ENCODE results near the gene ELMO1. TPM values are rescaled to one million over a fixed set of nuclear protein-coding genes. Genes with fewer than 3 reads are reported as not detected.

ELMO1 gene
- total and polyA plus RNA-seq, 10 donors, result 26.0 to 494 (median 201) TPM

- H3K27ac ChIP-seq, result no peak overlapping the region
- no peak for DNase-seq
- intact Hi-C loops (cut with DNase I; ENCODE audit: low total_unique reads), result no loop called here
- WGBS, 5 donors, result 57 to 72% (median 66%) methylated on average over 3 of the region's 3 CpGs
- H3K4me3 ChIP-seq, result no peak overlapping the region
- peaks cover 0 to 93% (median 13%) of the 10 kb centered on the region in 6 donors for H3K36me3 ChIP-seq
- no peaks in the 10 kb centered on the region for H3K27me3 ChIP-seq (replicated peaks in 1 of 7)
- H3K9me3 ChIP-seq, result no peaks in the 10 kb centered on the region
- TF ChIP-seq POLR2A (IDR thresholded peaks at IDR 0.05) (no peak), CTCF (IDR thresholded peaks at IDR 0.05 in 8 of 11, conservative IDR thresholded peaks at IDR 0.05 in 3 of 11) (no peak), POLR2AphosphoS5 (IDR thresholded peaks at IDR 0.05) (no peak)
- peaks cover 0 to 8% (median 1%) of the 10 kb centered on the region in 6 donors for H3K4me1 ChIP-seq
Observed at GRCh38 chr7:37176079-37176478, 272.6 kb downstream of the ELMO1 start.

- peaks cover 2 to 96% (median 23%) of the 10 kb centered on the region in 6 donors for H3K36me3 ChIP-seq
- H3K4me1 ChIP-seq, result no peaks in the 10 kb centered on the region
- intact Hi-C loops (cut with DNase I; ENCODE audit: low total_unique reads), result no loop called here
- H3K27ac ChIP-seq, result no peak overlapping the region
- no peak for DNase-seq
- no peak for TF ChIP-seq POLR2A (IDR thresholded peaks at IDR 0.05)
- TF ChIP-seq POLR2AphosphoS5 (IDR thresholded peaks at IDR 0.05), result no peak
- TF ChIP-seq CTCF (IDR thresholded peaks at IDR 0.05 in 8 of 11, conservative IDR thresholded peaks at IDR 0.05 in 3 of 11), result no peak
- H3K27me3 ChIP-seq (replicated peaks in 1 of 7), result no peaks in the 10 kb centered on the region
- H3K4me3 ChIP-seq, result no peak overlapping the region
- H3K9me3 ChIP-seq, result no peaks in the 10 kb centered on the region
- 95 to 99% (median 98%) methylated on average over 3 to 5 of the region's 5 CpGs for WGBS, 5 donors
Observed at GRCh38 chr7:37174460-37174859, 274.2 kb downstream of the ELMO1 start.

GRCh38 chr7:37173670-37174069 is 275.0 kb downstream of the ELMO1 start:
- DNase-seq, result no peak
- no peak overlapping the region for H3K27ac ChIP-seq
- H3K9me3 ChIP-seq, result no peaks in the 10 kb centered on the region
- intact Hi-C loops (cut with DNase I; ENCODE audit: low total_unique reads), result no loop called here
- 73 to 96% (median 85%) methylated on average over 2 of the region's 2 CpGs for WGBS, 5 donors
- peaks cover 2 to 96% (median 27%) of the 10 kb centered on the region in 6 donors for H3K36me3 ChIP-seq
- no peaks in the 10 kb centered on the region for H3K4me1 ChIP-seq
- no peaks in the 10 kb centered on the region for H3K27me3 ChIP-seq (replicated peaks in 1 of 7)
- TF ChIP-seq POLR2AphosphoS5 (IDR thresholded peaks at IDR 0.05), result no peak
- TF ChIP-seq CTCF (IDR thresholded peaks at IDR 0.05 in 8 of 11, conservative IDR thresholded peaks at IDR 0.05 in 3 of 11), result no peak
- no peak for TF ChIP-seq POLR2A (IDR thresholded peaks at IDR 0.05)
- H3K4me3 ChIP-seq, result no peak overlapping the region

- TF ChIP-seq POLR2A (IDR thresholded peaks at IDR 0.05) (no peak), POLR2AphosphoS5 (IDR thresholded peaks at IDR 0.05) (no peak), CTCF (IDR thresholded peaks at IDR 0.05 in 8 of 11, conservative IDR thresholded peaks at IDR 0.05 in 3 of 11) (no peak)
- H3K4me3 ChIP-seq, result no peak overlapping the region
- intact Hi-C loops (cut with DNase I; ENCODE audit: low total_unique reads), result no loop called here
- peaks cover 0 to 22% (median 12%) of the 10 kb centered on the region in 8 donors for H3K9me3 ChIP-seq
- no peaks in the 10 kb centered on the region for H3K4me1 ChIP-seq
- H3K27me3 ChIP-seq (replicated peaks in 1 of 7), result no peaks in the 10 kb centered on the region
- H3K27ac ChIP-seq, result no peak overlapping the region
- no peak for DNase-seq
- peaks cover 0 to 29% (median 0%) of the 10 kb centered on the region in 6 donors for H3K36me3 ChIP-seq
- 66 to 76% (median 72%) methylated on average over 5 of the region's 5 CpGs for WGBS, 5 donors
Observed at GRCh38 chr7:37162106-37162505, 286.6 kb downstream of the ELMO1 start.

Data from spleen (tissue), 11 donors.